Panc1 (cell line): ENCODE data around the gene SDF2L1.

Source experiments
- CTCF ChIP-seq: fragments of 450-650 bp; IDR thresholded peaks from 2 replicates; pipeline ENCODE4 v1.5.1; 2017; ENCODE audit warnings: mild to moderate bottlenecking
- POLR2AphosphoS5 ChIP-seq: IDR thresholded peaks from 2 replicates; pipeline ENCODE4 v1.6.1; 2012; ENCODE audit warnings: mild to moderate bottlenecking, low read depth, low read length, moderate library complexity
- REST ChIP-seq, 2 experiments: IDR thresholded peaks; 2 replicates each; pipeline ENCODE4 v1.6.1; 2011 to 2012; ENCODE audit warnings: low read depth in 2 of 2, control low read depth in 1 of 2, low read length in 1 of 2, mild to moderate bottlenecking in 1 of 2, moderate library complexity in 1 of 2; ENCODE audit not compliant: insufficient read depth in 1 of 2

- TF ChIP-seq CTCF, result no peak
- no peak for TF ChIP-seq POLR2AphosphoS5
- TF ChIP-seq REST (IDR thresholded peaks at IDR 0.05; ENCODE audit: insufficient read depth in 1 of 2, low read depth in 2 of 2, low read length in 1 of 2), result no peak
Measured at GRCh38 chr22:21650280-21650679, 8.2 kb downstream of the SDF2L1 start.
